Testis (tissue), 2 donors: ENCODE measurements around the gene FBH1.

Experiments
- POLR2A ChIP-seq: fragments of 450-650 bp; IDR thresholded peaks from one replicate; pipeline ENCODE4 v1.6.1; 2017; ENCODE audit warnings: antibody characterized with exemption, mild to moderate bottlenecking, moderate library complexity
- TF ChIP-seq, protein P1 (sequence below), 3 experiments: fragments of 450-650 bp in 2 of 3; fragments of 200-600 bp in 1 of 3; sonication (generic) in 1 of 3; IDR thresholded peaks; one replicate each; pipeline ENCODE4 v1.5.1; 2016 to 2019; ENCODE audit warnings: antibody characterized with exemption in 3 of 3, mild to moderate bottlenecking in 2 of 3, moderate library complexity in 1 of 3

DNA sequence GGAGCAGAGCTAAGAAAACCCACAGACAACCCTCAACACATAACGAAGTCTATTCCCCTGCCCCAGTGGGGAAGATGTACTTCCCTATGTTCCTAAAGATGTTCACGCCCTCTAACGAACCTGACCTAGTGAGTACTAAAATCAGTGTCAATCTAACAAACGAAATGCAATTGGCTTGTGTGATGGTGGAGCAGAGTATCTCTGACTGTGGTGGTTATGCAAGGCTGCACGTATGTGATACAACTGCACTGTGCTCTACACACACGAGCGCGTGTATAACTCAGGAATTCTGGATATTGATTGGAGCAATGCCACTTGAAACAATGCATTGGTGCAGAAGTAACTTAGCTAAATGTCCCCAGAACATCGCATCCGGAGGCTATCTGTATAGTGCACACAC lies 1.7 kb upstream of the FBH1 start:
- TF ChIP-seq, protein P1, sequence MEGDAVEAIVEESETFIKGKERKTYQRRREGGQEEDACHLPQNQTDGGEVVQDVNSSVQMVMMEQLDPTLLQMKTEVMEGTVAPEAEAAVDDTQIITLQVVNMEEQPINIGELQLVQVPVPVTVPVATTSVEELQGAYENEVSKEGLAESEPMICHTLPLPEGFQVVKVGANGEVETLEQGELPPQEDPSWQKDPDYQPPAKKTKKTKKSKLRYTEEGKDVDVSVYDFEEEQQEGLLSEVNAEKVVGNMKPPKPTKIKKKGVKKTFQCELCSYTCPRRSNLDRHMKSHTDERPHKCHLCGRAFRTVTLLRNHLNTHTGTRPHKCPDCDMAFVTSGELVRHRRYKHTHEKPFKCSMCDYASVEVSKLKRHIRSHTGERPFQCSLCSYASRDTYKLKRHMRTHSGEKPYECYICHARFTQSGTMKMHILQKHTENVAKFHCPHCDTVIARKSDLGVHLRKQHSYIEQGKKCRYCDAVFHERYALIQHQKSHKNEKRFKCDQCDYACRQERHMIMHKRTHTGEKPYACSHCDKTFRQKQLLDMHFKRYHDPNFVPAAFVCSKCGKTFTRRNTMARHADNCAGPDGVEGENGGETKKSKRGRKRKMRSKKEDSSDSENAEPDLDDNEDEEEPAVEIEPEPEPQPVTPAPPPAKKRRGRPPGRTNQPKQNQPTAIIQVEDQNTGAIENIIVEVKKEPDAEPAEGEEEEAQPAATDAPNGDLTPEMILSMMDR (IDR thresholded peaks at IDR 0.05): no peak
- no peak for TF ChIP-seq POLR2A
